Measurements from ENCODE around the gene BTBD16.

Gene BTBD16

GRCh38 chr10:122316224-122316884, 45.3 kb downstream of the BTBD16 start:
- no peak for TF ChIP-seq CTCF (IDR thresholded peaks at IDR 0.05)

- TF ChIP-seq CTCF (IDR thresholded peaks at IDR 0.05): no peak
Observed at GRCh38 chr10:122321960-122322359, 50.9 kb downstream of the BTBD16 start.

DNA sequence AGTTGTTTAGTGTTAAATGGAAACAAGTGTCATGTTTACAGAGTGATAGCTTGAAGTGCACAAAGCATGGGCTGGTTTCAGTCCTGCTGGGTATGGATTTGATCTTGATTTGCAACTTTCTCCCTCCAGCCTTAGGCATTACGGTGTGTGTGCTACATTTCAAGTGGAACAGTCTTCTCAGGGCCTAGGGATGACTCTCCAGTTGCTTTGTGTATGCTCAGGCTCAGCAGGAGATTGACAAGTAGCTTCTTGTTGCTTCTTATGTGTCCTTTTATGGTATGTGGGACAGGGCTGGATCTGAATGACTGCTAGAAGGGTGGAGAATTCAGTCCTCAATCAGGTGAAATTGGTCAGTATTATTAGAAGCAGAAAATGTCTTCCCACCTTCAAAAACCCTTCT, 52.1 kb downstream of the BTBD16 start:
- no peak for TF ChIP-seq CTCF (IDR thresholded peaks at IDR 0.05)

GRCh38 chr10:122323941-122324675, 53.0 kb downstream of the BTBD16 start:
- TF ChIP-seq CTCF (IDR thresholded peaks at IDR 0.05): no peak

GRCh38 chr10:122325235-122325634, 54.1 kb downstream of the BTBD16 start:
- TF ChIP-seq CTCF (IDR thresholded peaks at IDR 0.05): no peak

DNA sequence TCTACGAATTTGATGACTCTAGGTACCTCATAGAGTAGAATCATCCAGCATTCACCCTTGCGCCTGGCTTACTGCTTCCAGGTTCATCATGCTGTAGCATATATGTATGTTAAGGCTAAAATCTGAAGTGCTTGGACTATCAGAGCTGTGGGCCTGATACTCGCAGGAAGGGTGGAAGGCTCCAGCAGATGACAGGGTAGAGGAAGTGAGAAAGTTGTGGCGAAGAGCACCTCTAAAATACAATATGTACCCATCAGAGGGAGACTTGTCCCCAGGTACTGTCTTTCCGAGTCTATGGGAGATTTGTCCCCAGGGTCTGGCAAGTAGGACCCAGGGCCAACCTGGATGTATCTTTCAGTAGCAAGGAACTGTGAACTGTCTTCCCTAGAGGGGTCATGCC, 55.3 kb downstream of the BTBD16 start:
- no peak for TF ChIP-seq CTCF (IDR thresholded peaks at IDR 0.05)

GRCh38 chr10:122326806-122327205, 55.7 kb downstream of the BTBD16 start:
- no peak for TF ChIP-seq CTCF (IDR thresholded peaks at IDR 0.05)
